NCI-H524 treated with DMSO at 0.1 percent for 48 hours (cell line): ENCODE measurements around the gene ANP32A.

Experiments
- DNase-seq: peaks from one replicate; lab custom pipeline; 2025; lab: John Stamatoyannopoulos, UW

The ANP32A gene

GRCh38 chr15:68797599-68798345, 22.9 kb downstream of the ANP32A start:
- no peak for DNase-seq

- no peak for DNase-seq
These were observed 23.5 kb downstream of the ANP32A start for GRCh38 chr15:68797191-68797590.

- DNase-seq, result no peak
These were observed 24.1 kb downstream of the ANP32A start for GRCh38 chr15:68796576-68796975.

GRCh38 chr15:68795298-68795848, 25.3 kb downstream of the ANP32A start:
- DNase-seq, result no peak

- no peak for DNase-seq
These were observed 25.8 kb downstream of the ANP32A start for GRCh38 chr15:68794863-68795262.

GRCh38 chr15:68794307-68794706, 26.4 kb downstream of the ANP32A start:
- DNase-seq, result no peak

GRCh38 chr15:68793776-68794175, 26.9 kb downstream of the ANP32A start:
- DNase-seq, result no peak

GRCh38 chr15:68792901-68793766, 27.6 kb downstream of the ANP32A start:
- no peak for DNase-seq

- no peak for DNase-seq
These were observed 29.0 kb downstream of the ANP32A start for GRCh38 chr15:68791431-68792283.

- DNase-seq, result no peak
These were observed 29.8 kb downstream of the ANP32A start for GRCh38 chr15:68790910-68791309.

- DNase-seq, result no peak
These were observed 30.5 kb downstream of the ANP32A start for GRCh38 chr15:68790242-68790575.

GRCh38 chr15:68789534-68790241, 31.0 kb downstream of the ANP32A start:
- DNase-seq, result no peak

GRCh38 chr15:68789091-68789490, 31.6 kb downstream of the ANP32A start:
- DNase-seq, result no peak

- DNase-seq, result no peak
These were observed 32.5 kb downstream of the ANP32A start for GRCh38 chr15:68788264-68788624.

GRCh38 chr15:68787609-68788263, 33.0 kb downstream of the ANP32A start:
- no peak for DNase-seq

GRCh38 chr15:68786753-68787152, 33.9 kb downstream of the ANP32A start:
- no peak for DNase-seq

GRCh38 chr15:68785541-68785940, 35.2 kb downstream of the ANP32A start:
- DNase-seq, result no peak

GRCh38 chr15:68784206-68784605, 36.5 kb downstream of the ANP32A start:
- DNase-seq, result no peak

GRCh38 chr15:68783226-68784058, 37.3 kb downstream of the ANP32A start:
- no peak for DNase-seq

GRCh38 chr15:68782589-68783161, 38.0 kb downstream of the ANP32A start:
- no peak for DNase-seq
